ENCODE results near the gene ETHE1. TPM values are rescaled to one million over a fixed set of nuclear protein-coding genes. Genes with fewer than 3 reads are reported as not detected.

The ETHE1 gene
- polyA plus RNA-seq, 1 donor = 97.7 TPM

DNA sequence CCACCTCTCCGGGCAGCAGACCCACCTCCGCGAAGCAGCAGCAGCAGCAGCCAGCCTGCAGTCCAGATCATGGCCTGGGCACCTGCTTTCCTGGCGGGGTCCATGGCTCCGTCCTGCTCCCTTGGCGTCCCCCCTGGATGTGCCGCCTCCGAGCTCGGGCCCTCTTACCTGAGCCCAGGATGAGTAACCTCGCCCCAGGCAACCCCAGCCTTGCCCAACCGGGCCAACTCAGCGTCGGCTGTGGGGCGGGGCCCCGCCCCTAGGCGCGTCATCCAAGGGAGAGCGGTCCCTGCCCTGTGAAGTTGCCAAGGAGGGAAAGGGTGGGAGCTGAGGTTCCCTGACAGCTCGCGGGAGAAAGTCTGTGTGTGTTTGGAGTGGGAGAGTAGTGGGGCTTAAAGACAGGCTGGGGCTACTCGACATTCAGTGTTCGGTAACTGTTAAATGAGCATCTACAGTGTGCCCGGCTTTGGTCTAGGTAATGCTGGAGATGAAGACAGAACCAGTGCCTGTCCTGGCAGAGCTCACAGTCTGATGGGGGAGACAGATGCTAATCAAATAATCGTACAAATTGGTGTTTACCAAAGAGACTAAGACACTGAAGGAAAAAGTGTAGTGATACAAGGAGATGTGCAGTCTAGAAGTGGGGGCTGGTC, 61.4 kb downstream of the ETHE1 start, which contains the start of gene LYPD3:
LYPD3 (minus strand) TSS at position 141 of the 653 bp plus-strand sequence; CDS start at position 104, 37 bp downstream.
- Histone ChIP-seq H3K36me3 (ENCODE audit: control insufficient read depth, insufficient read depth, low read length) (no peaks in the 10 kb centered on the region), H3K27me3 (ENCODE audit: control insufficient read depth, insufficient read depth, low read length) (peaks cover 18% of the 10 kb centered on the region), H3K4me1 (ENCODE audit: control insufficient read depth, insufficient read depth, low read length) (peaks cover 4% of the 10 kb centered on the region), H3K9me3 (ENCODE audit: control insufficient read depth, low read depth, low read length) (peaks cover 5% of the 10 kb centered on the region), H3K27ac (ENCODE audit: low read length) (peak within 1 kb of the TSS; percentile 63), H3K4me3 (ENCODE audit: low read length) (no peak within 1 kb of the TSS)
- DNase-seq = peak; percentile 19 to 53
- WGBS (ENCODE audit: insufficient coverage, low lambda C conversion rate) = no CpG with 5 or more reads among the region's 24 CpGs

DNA sequence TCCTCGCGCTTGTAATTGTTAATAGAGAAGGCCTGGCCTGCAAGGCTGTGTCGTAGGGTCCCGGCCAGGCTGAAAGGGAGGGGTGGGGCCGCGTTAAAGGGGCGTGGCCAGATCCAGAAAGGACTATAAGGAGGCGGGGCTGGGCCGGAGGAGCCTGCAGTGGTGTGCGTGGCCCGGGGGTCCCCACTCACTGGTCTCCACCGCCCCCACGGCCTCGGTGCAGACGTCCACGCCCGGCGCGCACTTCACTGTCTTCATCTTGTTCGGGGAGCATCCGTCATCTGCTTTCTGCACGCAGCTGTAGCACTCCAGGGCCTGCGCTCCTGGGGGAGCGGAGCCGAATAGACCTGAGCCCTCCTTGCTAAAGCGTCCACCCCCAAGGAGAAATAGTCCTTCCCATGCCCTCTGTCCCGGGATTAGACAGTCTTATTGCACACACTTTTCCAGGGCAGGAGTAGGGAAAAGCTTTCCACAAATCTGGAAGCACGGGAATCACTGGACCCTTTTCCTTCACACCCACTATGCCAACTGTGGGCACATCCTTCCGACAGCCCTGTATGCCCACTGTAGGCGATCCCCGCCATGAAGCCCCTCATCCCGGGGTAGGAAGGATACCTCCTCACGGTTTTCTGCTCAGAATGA, 62.7 kb downstream of the ETHE1 start:
- H3K27ac ChIP-seq (ENCODE audit: low read length) = peak overlapping the region; percentile 63
- 50% methylated on average over 1 of the region's 33 CpGs for WGBS (ENCODE audit: insufficient coverage, low lambda C conversion rate)
- no peaks in the 10 kb centered on the region for H3K36me3 ChIP-seq (ENCODE audit: control insufficient read depth, insufficient read depth, low read length)
- peak overlapping the region; percentile 59 for H3K4me3 ChIP-seq (ENCODE audit: low read length)
- H3K4me1 ChIP-seq (ENCODE audit: control insufficient read depth, insufficient read depth, low read length) = peaks cover 4% of the 10 kb centered on the region
- DNase-seq = no peak
- H3K27me3 ChIP-seq (ENCODE audit: control insufficient read depth, insufficient read depth, low read length) = peaks cover 21% of the 10 kb centered on the region
- peaks cover 5% of the 10 kb centered on the region for H3K9me3 ChIP-seq (ENCODE audit: control insufficient read depth, low read depth, low read length)

DNA sequence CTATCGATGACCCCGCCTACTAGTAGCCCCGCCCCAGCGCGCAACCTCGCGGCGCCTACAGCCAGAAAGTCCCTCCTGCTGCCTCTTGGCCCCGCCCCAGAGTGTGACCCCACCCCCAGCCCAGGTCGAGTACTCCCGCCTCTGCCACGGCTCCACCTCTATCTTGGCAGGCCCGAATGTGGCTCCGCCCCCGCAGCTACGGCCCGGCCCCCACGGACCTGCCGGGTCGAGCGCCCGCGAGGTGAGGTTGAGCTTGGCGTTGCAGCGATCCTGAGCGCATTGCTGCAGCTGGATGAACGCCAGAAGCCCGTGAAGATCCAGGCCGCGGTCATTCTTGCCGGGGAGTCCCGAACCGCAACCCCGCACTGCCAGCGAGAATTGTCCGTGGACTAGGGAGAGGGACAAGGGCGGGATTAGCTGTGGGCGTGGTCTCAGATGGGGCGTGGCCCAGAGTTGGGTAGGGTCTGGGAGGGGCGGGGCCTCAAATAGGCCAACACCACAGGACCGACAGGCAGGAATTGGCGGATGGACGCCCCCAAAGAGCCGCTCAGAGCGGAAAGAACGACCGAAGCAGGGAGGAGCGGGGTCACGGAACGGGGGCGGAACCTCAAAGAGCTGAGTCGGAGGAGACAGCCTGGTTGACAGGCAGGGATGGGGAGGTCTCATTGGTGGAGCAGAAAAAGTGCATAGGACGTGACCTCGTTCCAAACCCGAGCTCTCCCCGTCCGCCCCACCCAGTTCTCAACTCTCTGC, 63.4 kb downstream of the ETHE1 start:
- H3K27me3 ChIP-seq (ENCODE audit: control insufficient read depth, insufficient read depth, low read length) = peaks cover 21% of the 10 kb centered on the region
- peak overlapping the region; percentile 59 for H3K4me3 ChIP-seq (ENCODE audit: low read length)
- H3K27ac ChIP-seq (ENCODE audit: low read length) = peak overlapping the region; percentile 63
- no peaks in the 10 kb centered on the region for H3K36me3 ChIP-seq (ENCODE audit: control insufficient read depth, insufficient read depth, low read length)
- H3K4me1 ChIP-seq (ENCODE audit: control insufficient read depth, insufficient read depth, low read length) = peaks cover 4% of the 10 kb centered on the region
- WGBS (ENCODE audit: insufficient coverage, low lambda C conversion rate) = no CpG with 5 or more reads among the region's 57 CpGs
- DNase-seq = peak; percentile 94 to 97
- H3K9me3 ChIP-seq (ENCODE audit: control insufficient read depth, low read depth, low read length) = peaks cover 5% of the 10 kb centered on the region

GRCh38 chr19:43462785-43463380, 64.1 kb downstream of the ETHE1 start:
- no peaks in the 10 kb centered on the region for H3K36me3 ChIP-seq (ENCODE audit: control insufficient read depth, insufficient read depth, low read length)
- peaks cover 21% of the 10 kb centered on the region for H3K27me3 ChIP-seq (ENCODE audit: control insufficient read depth, insufficient read depth, low read length)
- H3K27ac ChIP-seq (ENCODE audit: low read length) = no peak overlapping the region
- no peak for DNase-seq
- peaks cover 5% of the 10 kb centered on the region for H3K9me3 ChIP-seq (ENCODE audit: control insufficient read depth, low read depth, low read length)
- peaks cover 4% of the 10 kb centered on the region for H3K4me1 ChIP-seq (ENCODE audit: control insufficient read depth, insufficient read depth, low read length)
- H3K4me3 ChIP-seq (ENCODE audit: low read length) = peak overlapping the region; percentile 59
- WGBS (ENCODE audit: insufficient coverage, low lambda C conversion rate) = no CpG with 5 or more reads among the region's 33 CpGs

- Histone ChIP-seq H3K4me3 (ENCODE audit: low read length) (no peak overlapping the region), H3K36me3 (ENCODE audit: control insufficient read depth, insufficient read depth, low read length) (no peaks in the 10 kb centered on the region), H3K27ac (ENCODE audit: low read length) (no peak overlapping the region), H3K4me1 (ENCODE audit: control insufficient read depth, insufficient read depth, low read length) (peaks cover 4% of the 10 kb centered on the region), H3K9me3 (ENCODE audit: control insufficient read depth, low read depth, low read length) (peaks cover 5% of the 10 kb centered on the region), H3K27me3 (ENCODE audit: control insufficient read depth, insufficient read depth, low read length) (peaks cover 21% of the 10 kb centered on the region)
- no CpG with 5 or more reads among the region's 7 CpGs for WGBS (ENCODE audit: insufficient coverage, low lambda C conversion rate)
- no peak for DNase-seq
Measured at GRCh38 chr19:43462383-43462782, 64.6 kb downstream of the ETHE1 start.

DNA sequence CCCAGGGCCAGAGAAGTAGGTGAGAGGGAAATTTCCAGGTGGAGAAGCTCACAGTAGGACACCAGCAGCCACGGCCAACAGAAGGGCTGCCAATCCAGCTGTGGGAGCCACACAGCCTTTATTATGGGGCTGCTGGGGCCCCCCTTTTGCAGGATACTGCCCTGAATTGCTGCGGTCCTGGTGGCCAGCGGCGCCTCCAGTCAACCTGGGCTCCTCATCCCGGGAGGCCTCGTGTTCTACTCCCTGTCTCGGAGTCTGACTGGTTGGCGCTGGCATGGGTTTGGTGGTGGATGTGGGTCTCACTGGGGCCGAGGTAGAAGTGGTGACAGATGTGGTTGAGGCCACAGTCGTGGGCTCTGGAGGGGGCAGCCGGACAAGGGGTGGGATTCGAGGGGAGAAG, 65.7 kb downstream of the ETHE1 start:
- H3K27me3 ChIP-seq (ENCODE audit: control insufficient read depth, insufficient read depth, low read length) = peaks cover 21% of the 10 kb centered on the region
- H3K4me1 ChIP-seq (ENCODE audit: control insufficient read depth, insufficient read depth, low read length) = peaks cover 4% of the 10 kb centered on the region
- WGBS (ENCODE audit: insufficient coverage, low lambda C conversion rate) = no CpG with 5 or more reads among the region's 12 CpGs
- H3K27ac ChIP-seq (ENCODE audit: low read length) = no peak overlapping the region
- DNase-seq = no peak
- no peaks in the 10 kb centered on the region for H3K36me3 ChIP-seq (ENCODE audit: control insufficient read depth, insufficient read depth, low read length)
- H3K9me3 ChIP-seq (ENCODE audit: control insufficient read depth, low read depth, low read length) = peaks cover 5% of the 10 kb centered on the region
- H3K4me3 ChIP-seq (ENCODE audit: low read length) = no peak overlapping the region

DNA sequence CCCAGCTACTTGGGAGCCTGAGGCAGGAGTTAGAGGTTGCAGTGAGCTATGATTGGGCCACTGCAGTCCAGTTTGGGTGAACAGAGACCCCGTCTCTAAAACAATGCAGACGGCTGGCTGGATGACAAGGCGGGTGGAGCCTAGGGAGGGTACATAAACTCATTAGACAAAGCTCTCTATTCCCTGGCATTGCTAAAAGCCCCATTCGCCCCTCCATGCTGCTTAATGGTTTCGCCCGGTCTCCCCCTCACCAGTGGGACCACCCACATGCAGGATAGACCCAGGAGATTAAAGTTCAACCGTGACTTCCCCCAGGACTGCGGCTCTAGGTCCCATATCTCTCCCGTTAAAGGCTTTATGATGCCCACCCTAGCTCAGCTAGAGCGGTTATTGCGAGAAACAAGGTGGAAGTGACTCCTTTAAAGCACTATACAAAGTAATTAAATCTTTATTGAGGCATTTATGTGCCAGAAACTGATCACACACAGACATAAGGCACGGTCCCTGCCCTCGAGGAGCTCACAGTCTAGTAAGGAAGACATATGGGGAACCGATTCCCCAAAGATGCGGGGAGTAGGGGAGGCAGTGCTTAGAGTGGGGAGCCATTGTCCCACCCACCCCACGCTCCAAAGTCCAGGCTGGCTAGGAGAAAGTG, 66.5 kb downstream of the ETHE1 start:
- no peak overlapping the region for H3K27ac ChIP-seq (ENCODE audit: low read length)
- peaks cover 2% of the 10 kb centered on the region for H3K9me3 ChIP-seq (ENCODE audit: control insufficient read depth, low read depth, low read length)
- no peaks in the 10 kb centered on the region for H3K36me3 ChIP-seq (ENCODE audit: control insufficient read depth, insufficient read depth, low read length)
- H3K27me3 ChIP-seq (ENCODE audit: control insufficient read depth, insufficient read depth, low read length) = peaks cover 14% of the 10 kb centered on the region
- no peak for DNase-seq
- WGBS (ENCODE audit: insufficient coverage, low lambda C conversion rate) = no CpG with 5 or more reads among the region's 16 CpGs
- H3K4me1 ChIP-seq (ENCODE audit: control insufficient read depth, insufficient read depth, low read length) = peaks cover 2% of the 10 kb centered on the region
- no peak overlapping the region for H3K4me3 ChIP-seq (ENCODE audit: low read length)

GRCh38 chr19:43457809-43458208, 69.2 kb downstream of the ETHE1 start:
- no peak overlapping the region for H3K27ac ChIP-seq (ENCODE audit: low read length)
- no peak overlapping the region for H3K4me3 ChIP-seq (ENCODE audit: low read length)
- WGBS (ENCODE audit: insufficient coverage, low lambda C conversion rate) = no CpG with 5 or more reads among the region's 4 CpGs
- peaks cover under 1% of the 10 kb centered on the region for H3K9me3 ChIP-seq (ENCODE audit: control insufficient read depth, low read depth, low read length)
- DNase-seq = no peak
- H3K27me3 ChIP-seq (ENCODE audit: control insufficient read depth, insufficient read depth, low read length) = peaks cover 6% of the 10 kb centered on the region
- H3K4me1 ChIP-seq (ENCODE audit: control insufficient read depth, insufficient read depth, low read length) = no peaks in the 10 kb centered on the region
- no peaks in the 10 kb centered on the region for H3K36me3 ChIP-seq (ENCODE audit: control insufficient read depth, insufficient read depth, low read length)

Measured in large intestine (tissue), 3 donors.